H1 (cell line): ENCODE data around the gene KSR2. TPM values are rescaled to one million over a fixed set of nuclear protein-coding genes. Genes with fewer than 3 reads are reported as not detected.

Experiments
- CTCF ChIA-PET: fragments of 300-600 bp; sonication (Branson Sonifier 250); formaldehyde crosslinking; loops from one replicate; lab custom pipeline; 2021; ENCODE audit not compliant: partially characterized antibody; lab: Charles Lee
- POLR2A ChIA-PET: fragments of 300-600 bp; sonication (Branson Sonifier 250); formaldehyde crosslinking; loops from one replicate; lab custom pipeline; 2021; ENCODE audit warnings: inconsistent platforms; ENCODE audit not compliant: partially characterized antibody; lab: Charles Lee
- DNase-seq, 2 experiments: peaks; one replicate each; pipeline versions ENCODE4 v3.0.0 to v3.0.0-alpha.2; 2010 to 2022; ENCODE audit warnings: low spot score in 2 of 2, low read depth in 1 of 2, mixed read lengths in 1 of 2
- FAIRE-seq: peaks from 2 replicates; lab custom pipeline; 2011; peaks lifted over from hg19 to GRCh38; lab: Jason Lieb, UNC
- H2AFZ ChIP-seq: 2 replicates; pipeline ENCODE4 v1.8.1; 2012; ENCODE audit warnings: low read length, inconsistent platforms
- H2AK5ac ChIP-seq: 2 replicates; pipeline ENCODE4 v1.6.1; 2013; ENCODE audit warnings: low read depth, low read length
- H2BK120ac ChIP-seq: replicated peaks from 2 replicates; pipeline ENCODE3; 2013; ENCODE audit warnings: low read depth, low read length, inconsistent platforms
- H2BK12ac ChIP-seq: 2 replicates; pipeline ENCODE4 v1.6.1; 2013; ENCODE audit warnings: low read depth, low read length
- H2BK15ac ChIP-seq: 2 replicates; pipeline ENCODE4 v1.6.1; 2013; ENCODE audit warnings: low read length
- H2BK20ac ChIP-seq: 2 replicates; pipeline ENCODE4 v1.6.1; 2013; ENCODE audit warnings: low read length
- H2BK5ac ChIP-seq: 2 replicates; pipeline ENCODE4 v1.6.1; 2013; ENCODE audit warnings: low read depth, low read length
- H3K14ac ChIP-seq: 2 replicates; pipeline ENCODE4 v1.6.1; 2013; ENCODE audit warnings: inconsistent platforms; ENCODE audit not compliant: insufficient read length
- H3K18ac ChIP-seq: 2 replicates; pipeline ENCODE4 v1.6.1; 2013; ENCODE audit warnings: low read length; ENCODE audit errors: extremely low read depth
- H3K23ac ChIP-seq: 2 replicates; pipeline ENCODE4 v1.6.1; 2013; ENCODE audit warnings: inconsistent platforms; ENCODE audit not compliant: insufficient read length
- H3K23me2 ChIP-seq: 2 replicates; pipeline ENCODE4 v1.6.1; 2013; ENCODE audit warnings: low read depth, low read length
- H3K27ac ChIP-seq: 2 replicates; pipeline ENCODE4 v1.6.1; 2011; ENCODE audit warnings: low read depth, low read length, inconsistent platforms
- H3K27me3 ChIP-seq, 4 experiments: replicated peaks in 1 of 4; 1 replicate in 1 of 4; 2 replicates in 3 of 4; pipeline versions ENCODE4 v1.6.1 to v1.8.1; 2011 to 2013; ENCODE audit warnings: low read length in 3 of 4, mild to moderate bottlenecking in 3 of 4, inconsistent platforms in 2 of 4, mixed read lengths in 2 of 4, moderate library complexity in 1 of 4; ENCODE audit not compliant: control insufficient read depth in 3 of 4, insufficient read depth in 3 of 4; ENCODE audit errors: extremely low read depth in 1 of 4
- H3K36me3 ChIP-seq, 4 experiments: 2 replicates each; pipeline versions ENCODE4 v1.6.1 to v1.8.1; 2011 to 2013; ENCODE audit warnings: mild to moderate bottlenecking in 4 of 4, low read length in 3 of 4, moderate library complexity in 2 of 4, control low read depth in 1 of 4, inconsistent platforms in 1 of 4; ENCODE audit not compliant: insufficient read depth in 4 of 4, control insufficient read depth in 2 of 4
- H3K4ac ChIP-seq: replicated peaks from 2 replicates; pipeline ENCODE3; 2013; ENCODE audit warnings: low read length, low read depth, mixed read lengths, inconsistent platforms; ENCODE audit not compliant: insufficient read length
- H3K4me1 ChIP-seq, 4 experiments: replicated peaks in 1 of 4; 1 replicate in 1 of 4; 2 replicates in 3 of 4; pipeline versions ENCODE4 v1.6.1 to v1.8.1; 2011 to 2013; ENCODE audit warnings: low read length in 3 of 4, inconsistent platforms in 2 of 4, mixed read lengths in 1 of 4; ENCODE audit not compliant: insufficient read depth in 4 of 4, control insufficient read depth in 3 of 4
- H3K4me2 ChIP-seq, 2 experiments: 2 replicates each; pipeline versions ENCODE4 v1.6.1 to v1.8.1; 2011 to 2013; ENCODE audit warnings: low read depth in 2 of 2, low read length in 2 of 2, control low read depth in 1 of 2, inconsistent platforms in 1 of 2, mild to moderate bottlenecking in 1 of 2; ENCODE audit not compliant: insufficient read depth in 1 of 2
- H3K4me3 ChIP-seq, 4 experiments: fragments of 200-600, 300-600 bp in 1 of 4; sonication (generic), shearing (Covaris generic), sonication (Bioruptor Twin) in 1 of 4; 2 replicates each; pipeline versions ENCODE4 v1.5.1 to v1.8.1; 2011 to 2016; ENCODE audit warnings: low read length in 4 of 4, low read depth in 3 of 4, control low read depth in 2 of 4, inconsistent platforms in 2 of 4, mild to moderate bottlenecking in 2 of 4, mixed read lengths in 1 of 4, moderate library complexity in 1 of 4; ENCODE audit not compliant: insufficient read depth in 2 of 4; ENCODE audit errors: extremely low read depth in 1 of 4
- H3K56ac ChIP-seq: replicated peaks from 2 replicates; pipeline ENCODE3; 2013; ENCODE audit warnings: low read depth, mild to moderate bottlenecking, mixed read lengths, low read length, inconsistent platforms; ENCODE audit not compliant: insufficient read length
- H3K79me1 ChIP-seq: 2 replicates; pipeline ENCODE4 v1.6.1; 2013; ENCODE audit warnings: low read depth, low read length, control low read depth
- H3K79me2 ChIP-seq, 2 experiments: 2 replicates each; pipeline versions ENCODE4 v1.6.1 to v1.8.1; 2012 to 2013; ENCODE audit warnings: low read length in 2 of 2, mild to moderate bottlenecking in 2 of 2, inconsistent platforms in 1 of 2; ENCODE audit not compliant: insufficient read depth in 2 of 2, control insufficient read depth in 1 of 2
- H3K9ac ChIP-seq, 4 experiments: replicated peaks in 1 of 4; 1 replicate in 1 of 4; 2 replicates in 3 of 4; pipeline versions ENCODE4 v1.6.1 to v1.8.1; 2011 to 2013; ENCODE audit warnings: low read depth in 3 of 4, low read length in 3 of 4, control low read depth in 2 of 4, mild to moderate bottlenecking in 2 of 4, moderate library complexity in 2 of 4, inconsistent platforms in 1 of 4; ENCODE audit errors: extremely low read depth in 1 of 4
- H3K9me3 ChIP-seq, 2 experiments: 2 replicates each; pipeline versions ENCODE4 v1.6.1 to v1.8.1; 2012 to 2013; ENCODE audit warnings: mild to moderate bottlenecking in 2 of 2, moderate library complexity in 2 of 2, control low read depth in 1 of 2, inconsistent platforms in 1 of 2, low read depth in 1 of 2, low read length in 1 of 2, mixed read lengths in 1 of 2; ENCODE audit not compliant: insufficient read depth in 2 of 2
- H4K20me1 ChIP-seq, 2 experiments: replicated peaks in 1 of 2; 2 replicates each; pipeline versions ENCODE3 to v1.8.1; 2011 to 2013; ENCODE audit warnings: inconsistent platforms in 2 of 2, low read length in 2 of 2, mild to moderate bottlenecking in 1 of 2; ENCODE audit not compliant: insufficient read depth in 2 of 2, control insufficient read depth in 1 of 2
- H4K5ac ChIP-seq: 2 replicates; pipeline ENCODE4 v1.6.1; 2013; ENCODE audit warnings: low read length, low read depth, mixed read lengths, inconsistent platforms; ENCODE audit not compliant: insufficient read length
- H4K8ac ChIP-seq: 2 replicates; pipeline ENCODE4 v1.8.0; 2013; ENCODE audit warnings: mild to moderate bottlenecking, moderate library complexity, low read length, inconsistent platforms; ENCODE audit not compliant: insufficient read depth; ENCODE audit errors: extremely low read depth
- H4K91ac ChIP-seq: replicated peaks from 2 replicates; pipeline ENCODE3; 2013; ENCODE audit warnings: low read length, mixed read lengths, inconsistent platforms; ENCODE audit not compliant: insufficient read length
- BACH1 ChIP-seq: IDR thresholded peaks from 2 replicates; pipeline ENCODE4 v1.6.1; 2012; ENCODE audit warnings: low read length, improper control_type of control experiment
- CEBPB ChIP-seq: IDR thresholded peaks from 2 replicates; pipeline ENCODE4 v1.6.1; 2012; ENCODE audit warnings: low read depth, low read length
- CREB1 ChIP-seq: IDR thresholded peaks from 2 replicates; pipeline ENCODE4 v1.6.1; 2012; ENCODE audit warnings: inconsistent platforms
- HDAC2 ChIP-seq, 2 experiments: fragments of 300-600 bp in 1 of 2; sonication (generic) in 1 of 2; IDR thresholded peaks; 2 replicates each; pipeline ENCODE4 v1.6.1; 2011 to 2012; ENCODE audit warnings: low read depth in 2 of 2, low read length in 2 of 2, mild to moderate bottlenecking in 2 of 2, moderate library complexity in 2 of 2, borderline replicate concordance in 1 of 2, inconsistent platforms in 1 of 2
- KDM1A ChIP-seq: fragments of 200-600, 300-600 bp; sonication (generic); IDR thresholded peaks from 2 replicates; pipeline ENCODE4 v1.7.1; 2016; ENCODE audit warnings: mild to moderate bottlenecking, low read length, borderline replicate concordance
- SP2 ChIP-seq: IDR thresholded peaks from 2 replicates; pipeline ENCODE4 v1.6.1; 2012; ENCODE audit warnings: mild to moderate bottlenecking, low read length, inconsistent platforms
- WGBS, 2 experiments: shearing (Covaris generic) in 1 of 2; methylation state at CpG; one replicate each; pipeline versions ENCODE4 v1.1.6 to v1.1.7; 2013 to 2015; ENCODE audit warnings: low lambda C conversion rate in 2 of 2, mixed read lengths in 2 of 2, inconsistent platforms in 1 of 2, low coverage in 1 of 2, missing lambda C conversion rate in 1 of 2; ENCODE audit not compliant: insufficient replicate concordance in 2 of 2, insufficient coverage in 1 of 2, insufficient read length in 1 of 2; ENCODE audit errors: extremely low coverage in 1 of 2, missing lambda C conversion rate in 1 of 2; 5-methylcytosine and 5-hydroxymethylcytosine counted together
- polyA plus RNA-seq, 7 experiments: library from polyadenylated mRNA; depleted of rRNA in 3 of 7; stranded (reverse) in 5 of 7; unstranded in 2 of 7; fragments of >200 nt in 5 of 7; fragments of 200-250 nt in 2 of 7; gene quantifications; 1 replicate in 5 of 7; 2 replicates in 1 of 7; 4 replicates in 1 of 7; pipeline versions ENCODE4 v1.2.1 to v1.2.3, GENCODE V29; 2011 to 2013; ENCODE audit warnings: missing spikeins in 2 of 7, mixed read lengths in 2 of 7
- total RNA-seq: library from RNA; stranded (reverse); fragmentation: NEBNext Ultra II Directional; extraction: Animal tissue kit (Norgen Biotek cat#: 25700); gene quantifications from 2 replicates; pipeline ENCODE4 v1.2.1, GENCODE V29; 2021

The KSR2 gene
- total and polyA plus RNA-seq, 2 of the 8 experiments (the other 6 are each of a cell fraction or from before 2014, with no cell fraction given) = 0.74 to 2.2 TPM

- no peaks in the 10 kb centered on the region for H3K23me2 ChIP-seq
- no peak overlapping the region for H2BK12ac ChIP-seq
- FAIRE-seq = no peak
- 83% methylated on average over 1 of the region's 1 CpG; no CpG with 5 or more reads in 1 of the 2 experiments for WGBS, 2 experiments
- H2BK120ac ChIP-seq = no peak overlapping the region
- no peaks in the 10 kb centered on the region for H3K79me2 ChIP-seq
- H3K4me2 ChIP-seq = no peak overlapping the region
- no peak overlapping the region for H3K27ac ChIP-seq
- H3K4me1 ChIP-seq = no peaks in the 10 kb centered on the region; a peak in 1 of 7 replicates
- H3K9me3 ChIP-seq = no peaks in the 10 kb centered on the region
- H2AFZ ChIP-seq = no peak overlapping the region
- POLR2A ChIA-PET = no interaction called here
- no peak for TF ChIP-seq CEBPB
- no peak for TF ChIP-seq HDAC2 (IDR thresholded peaks at IDR 0.05; ENCODE audit: borderline replicate concordance in 1 of 2, low read depth in 2 of 2, low read length in 2 of 2)
- no peak for TF ChIP-seq KDM1A
- no peak for TF ChIP-seq BACH1
- no peak for TF ChIP-seq SP2
- TF ChIP-seq CREB1 = no peak
- no peak overlapping the region for H3K56ac ChIP-seq
- H3K23ac ChIP-seq = no peak overlapping the region
- no peak overlapping the region for H4K5ac ChIP-seq
- H4K91ac ChIP-seq = no peak overlapping the region
- no peak overlapping the region for H4K8ac ChIP-seq
- no peak overlapping the region for H3K14ac ChIP-seq
- no peaks in the 10 kb centered on the region for H3K79me1 ChIP-seq
- H4K20me1 ChIP-seq = no peaks in the 10 kb centered on the region
- no peak overlapping the region for H2BK15ac ChIP-seq
- CTCF ChIA-PET = interaction anchor here (1.1 to 3.2 kb wide), 3 partner anchors 119 to 132 kb away, joined by 3 to 12 read pairs (median 8); no protein-coding TSS in a partner anchor
- no peak overlapping the region for H3K4me3 ChIP-seq
- H2BK20ac ChIP-seq = no peak overlapping the region
- no peak overlapping the region for H3K4ac ChIP-seq
- H2AK5ac ChIP-seq = no peak overlapping the region
- no peak overlapping the region for H3K9ac ChIP-seq
- no peak overlapping the region for H3K18ac ChIP-seq
- no peaks in the 10 kb centered on the region for H3K27me3 ChIP-seq
- DNase-seq = no peak
- H2BK5ac ChIP-seq = no peak overlapping the region
- no peaks in the 10 kb centered on the region for H3K36me3 ChIP-seq
These were observed 250.6 kb downstream of the KSR2 start for GRCh38 chr12:117718141-117718540.
